Neural progenitor cell (in vitro differentiated cells): ENCODE results near the gene FAM9C. TPM values are rescaled to one million over a fixed set of nuclear protein-coding genes. Genes with fewer than 3 reads are reported as not detected.
"Not testable (repeated sequence)": the region's sequence is repeated elsewhere in the genome, so short reads cannot be mapped to it uniquely, and the experiment has no call there.

ENCODE experiments used
- DNase-seq: peaks from one replicate; pipeline ENCODE4 v3.0.0-alpha.2; 2016; ENCODE audit warnings: low spot score
- H2AFZ ChIP-seq: fragments of 200-600 bp; sonication (generic); replicated peaks from 2 replicates; pipeline ENCODE4 v1.6.1; 2016; ENCODE audit warnings: antibody characterized with exemption
- H3F3A ChIP-seq: fragments of 200-600 bp; sonication (generic); 2 replicates; pipeline ENCODE4 v1.6.1; 2016; ENCODE audit warnings: antibody characterized with exemption, low read depth
- H3K27ac ChIP-seq: fragments of 200-600 bp; sonication (generic); 2 replicates; pipeline ENCODE4 v1.5.1; 2016; ENCODE audit warnings: mild to moderate bottlenecking
- H3K27me3 ChIP-seq: fragments of 200-600 bp; sonication (generic); 2 replicates; pipeline ENCODE4 v1.6.1; 2016; ENCODE audit warnings: mild to moderate bottlenecking, moderate library complexity
- H3K36me3 ChIP-seq: fragments of 200-600 bp; sonication (generic); 2 replicates; pipeline ENCODE4 v1.5.1; 2016
- H3K4me1 ChIP-seq: fragments of 200-600 bp; sonication (generic); 2 replicates; pipeline ENCODE4 v1.6.1; 2016; ENCODE audit warnings: mixed run types
- H3K4me2 ChIP-seq: fragments of 200-600 bp; sonication (generic); 2 replicates; pipeline ENCODE4 v1.6.1; 2016
- H3K4me3 ChIP-seq: fragments of 200-600 bp; sonication (generic); 2 replicates; pipeline ENCODE4 v1.5.1; 2016
- H3K79me2 ChIP-seq: fragments of 200-600 bp; sonication (generic); 2 replicates; pipeline ENCODE4 v1.6.1; 2016; ENCODE audit warnings: low read depth
- H3K9ac ChIP-seq: fragments of 200-600 bp; sonication (generic); 2 replicates; pipeline ENCODE4 v1.6.1; 2016
- H3K9me3 ChIP-seq: fragments of 200-600 bp; sonication (generic); 2 replicates; pipeline ENCODE4 v1.5.1; 2016; ENCODE audit warnings: low read depth
- H4K20me1 ChIP-seq: fragments of 200-600 bp; sonication (generic); 2 replicates; pipeline ENCODE4 v1.6.1; 2016; ENCODE audit warnings: low read depth
- H3K27ac Mint-ChIP-seq: 3 replicates; pipeline ENCODE4 v1.8.0; 2021; ENCODE audit warnings: mixed read lengths
- H3K27me3 Mint-ChIP-seq: 2 replicates; pipeline ENCODE4 v1.8.0; 2022; ENCODE audit warnings: low read depth, mild to moderate bottlenecking, inconsistent platforms, moderate library complexity, mixed read lengths; ENCODE audit not compliant: insufficient read depth
- H3K36me3 Mint-ChIP-seq: 3 replicates; pipeline ENCODE4 v1.8.0; 2021; ENCODE audit warnings: mixed read lengths
- H3K4me1 Mint-ChIP-seq: 3 replicates; pipeline ENCODE4 v1.8.0; 2021; ENCODE audit warnings: mixed read lengths
- H3K4me3 Mint-ChIP-seq: 3 replicates; pipeline ENCODE4 v1.8.0; 2021; ENCODE audit warnings: mild to moderate bottlenecking, moderate library complexity, mixed read lengths
- H3K9me3 Mint-ChIP-seq: 3 replicates; pipeline ENCODE4 v1.8.0; 2020; ENCODE audit warnings: mixed read lengths
- CTCF ChIP-seq: fragments of 200-600 bp; sonication (generic); IDR thresholded peaks from 2 replicates; pipeline ENCODE4 v1.5.1; 2017; ENCODE audit warnings: antibody characterized with exemption, mild to moderate bottlenecking
- EZH2 ChIP-seq: fragments of 200-600 bp; sonication (generic); IDR thresholded peaks from 2 replicates; pipeline ENCODE4 v1.6.1; 2017; ENCODE audit warnings: antibody characterized with exemption, mild to moderate bottlenecking, moderate library complexity
- EZH2phosphoT487 ChIP-seq: fragments of 200-600 bp; sonication (generic); IDR thresholded peaks from 2 replicates; pipeline ENCODE4 v1.6.1; 2017; ENCODE audit warnings: antibody characterized with exemption
- total RNA-seq: library from RNA; depleted of rRNA; stranded (reverse); fragments of >200 nt; gene quantifications from 2 replicates; pipeline ENCODE4 v1.2.3, GENCODE V29; 2015; ENCODE audit warnings: low replicate concordance

FAM9C gene
- total RNA-seq, 1 donor from 2014 or later: not detected

GRCh38 chrX:13088156-13088487 lies 43.7 kb upstream of the FAM9C start:
- Mint-ChIP-seq H3K27ac (no peak overlapping the region), H3K9me3 (peaks cover 10% of the 10 kb centered on the region), H3K4me3 (no peak overlapping the region), H3K36me3 (no peaks in the 10 kb centered on the region), H3K4me1 (peaks cover 6% of the 10 kb centered on the region), H3K27me3 (peaks cover 5% of the 10 kb centered on the region)
- no peak for DNase-seq
- H3K9ac ChIP-seq: no peak overlapping the region
- no peaks in the 10 kb centered on the region for H3K27me3 ChIP-seq
- H3K4me1 ChIP-seq: peaks cover 6% of the 10 kb centered on the region
- no peaks in the 10 kb centered on the region for H4K20me1 ChIP-seq
- no peaks in the 10 kb centered on the region for H3F3A ChIP-seq
- no peak overlapping the region for H3K4me2 ChIP-seq
- no peak overlapping the region for H2AFZ ChIP-seq
- no peak for TF ChIP-seq EZH2
- TF ChIP-seq EZH2phosphoT487: no peak
- TF ChIP-seq CTCF: no peak
- no peaks in the 10 kb centered on the region for H3K9me3 ChIP-seq
- no peak overlapping the region for H3K27ac ChIP-seq
- H3K36me3 ChIP-seq: no peaks in the 10 kb centered on the region
- H3K4me3 ChIP-seq: no peak overlapping the region
- no peaks in the 10 kb centered on the region for H3K79me2 ChIP-seq

GRCh38 chrX:13087322-13088155 lies 43.1 kb upstream of the FAM9C start:
- TF ChIP-seq EZH2 (no peak), EZH2phosphoT487 (no peak), CTCF (no peak)
- peaks cover 6% of the 10 kb centered on the region for H3K4me1 ChIP-seq
- peaks cover 4% of the 10 kb centered on the region for H3K9me3 Mint-ChIP-seq
- DNase-seq: no peak
- no peak overlapping the region for H3K4me3 ChIP-seq
- no peaks in the 10 kb centered on the region for H4K20me1 ChIP-seq
- H3K27ac ChIP-seq: no peak overlapping the region
- no peaks in the 10 kb centered on the region for H3K27me3 ChIP-seq
- H3K27me3 Mint-ChIP-seq: peaks cover 4% of the 10 kb centered on the region
- H3K79me2 ChIP-seq: no peaks in the 10 kb centered on the region
- H3K27ac Mint-ChIP-seq: no peak overlapping the region
- H3K4me2 ChIP-seq: no peak overlapping the region
- H3K9me3 ChIP-seq: no peaks in the 10 kb centered on the region
- no peak overlapping the region for H2AFZ ChIP-seq
- H3K4me1 Mint-ChIP-seq: peaks cover 9% of the 10 kb centered on the region
- H3K9ac ChIP-seq: no peak overlapping the region
- no peaks in the 10 kb centered on the region for H3K36me3 ChIP-seq
- no peaks in the 10 kb centered on the region for H3F3A ChIP-seq
- no peak overlapping the region for H3K4me3 Mint-ChIP-seq
- no peaks in the 10 kb centered on the region for H3K36me3 Mint-ChIP-seq

- H3K4me2 ChIP-seq, DNase-seq, H3K36me3 Mint-ChIP-seq, H3K36me3 ChIP-seq, H3K9me3 ChIP-seq, H2AFZ ChIP-seq, H3F3A ChIP-seq, H3K9ac ChIP-seq, H3K9me3 Mint-ChIP-seq, H3K27ac Mint-ChIP-seq, H3K27me3 Mint-ChIP-seq, H3K4me3 ChIP-seq, H3K27me3 ChIP-seq, H3K4me1 ChIP-seq, H3K79me2 ChIP-seq, H3K4me3 Mint-ChIP-seq, H4K20me1 ChIP-seq, H3K27ac ChIP-seq: not testable (repeated sequence)
- H3K4me1 Mint-ChIP-seq: peaks cover 13% of the 10 kb centered on the region
Observed at GRCh38 chrX:13086793-13087321, 42.4 kb upstream of the FAM9C start.

- Mint-ChIP-seq H3K27ac (no peak overlapping the region), H3K9me3 (peaks cover 3% of the 10 kb centered on the region), H3K4me1 (peaks cover 13% of the 10 kb centered on the region), H3K4me3 (no peak overlapping the region), H3K36me3 (no peaks in the 10 kb centered on the region), H3K27me3 (peaks cover 3% of the 10 kb centered on the region)
- no peaks in the 10 kb centered on the region for H3K9me3 ChIP-seq
- H3K36me3 ChIP-seq: no peaks in the 10 kb centered on the region
- H3K27me3 ChIP-seq: no peaks in the 10 kb centered on the region
- H3K4me3 ChIP-seq: no peak overlapping the region
- H3K9ac ChIP-seq: no peak overlapping the region
- TF ChIP-seq CTCF (no peak), EZH2 (no peak), EZH2phosphoT487 (no peak)
- H3K4me1 ChIP-seq: peaks cover 4% of the 10 kb centered on the region
- no peak overlapping the region for H3K4me2 ChIP-seq
- DNase-seq: no peak
- no peaks in the 10 kb centered on the region for H3F3A ChIP-seq
- H3K79me2 ChIP-seq: no peaks in the 10 kb centered on the region
- H4K20me1 ChIP-seq: no peaks in the 10 kb centered on the region
- H2AFZ ChIP-seq: no peak overlapping the region
- no peak overlapping the region for H3K27ac ChIP-seq
Observed at GRCh38 chrX:13086076-13086475, 41.7 kb upstream of the FAM9C start.
